HUES48 (cell line): ENCODE measurements around the gene EPHA4.

ENCODE experiments used
- H3K27ac ChIP-seq: one replicate; pipeline ENCODE4 v1.7.0; 2013; ENCODE audit warnings: low read depth, low read length, inconsistent platforms
- H3K27me3 ChIP-seq: 2 replicates; pipeline ENCODE4 v1.6.1; 2013; ENCODE audit warnings: mild to moderate bottlenecking, low read length; ENCODE audit not compliant: control insufficient read depth, insufficient read depth
- H3K36me3 ChIP-seq: 2 replicates; pipeline ENCODE4 v1.6.1; 2013; ENCODE audit warnings: low read length; ENCODE audit not compliant: control insufficient read depth, insufficient read depth
- H3K4me1 ChIP-seq: 2 replicates; pipeline ENCODE4 v1.6.1; 2013; ENCODE audit warnings: mild to moderate bottlenecking, low read length; ENCODE audit not compliant: control insufficient read depth, insufficient read depth
- H3K4me3 ChIP-seq: 2 replicates; pipeline ENCODE4 v1.5.1; 2013; ENCODE audit warnings: mild to moderate bottlenecking, low read depth, low read length
- H3K9ac ChIP-seq: 2 replicates; pipeline ENCODE4 v1.6.1; 2013; ENCODE audit warnings: mild to moderate bottlenecking, low read depth, low read length, moderate library complexity
- H3K9me3 ChIP-seq: 2 replicates; pipeline ENCODE4 v1.6.1; 2013; ENCODE audit warnings: low read length; ENCODE audit not compliant: control insufficient read depth, insufficient read depth

EPHA4 gene

DNA sequence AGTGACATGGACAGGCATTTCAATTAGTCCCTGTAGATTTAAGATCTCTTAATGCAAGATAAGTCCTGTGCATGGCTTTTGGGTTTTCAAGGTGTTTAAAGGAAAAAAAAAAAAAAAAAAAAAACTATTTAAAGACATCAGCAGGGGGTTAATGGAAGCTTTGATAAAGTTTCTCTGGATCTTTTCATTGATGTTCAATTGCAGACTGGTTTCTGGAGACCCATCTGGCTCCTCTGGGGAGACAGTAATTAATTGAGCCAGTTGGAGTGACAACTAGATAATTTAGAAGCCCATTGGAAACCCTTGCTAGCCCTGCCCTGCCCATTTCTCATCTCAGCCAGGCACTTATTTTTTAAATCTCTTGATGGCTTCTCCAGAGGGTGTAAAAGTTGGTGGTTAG, 98.7 kb downstream of the EPHA4 start:
- H3K36me3 ChIP-seq = no peaks in the 10 kb centered on the region

DNA sequence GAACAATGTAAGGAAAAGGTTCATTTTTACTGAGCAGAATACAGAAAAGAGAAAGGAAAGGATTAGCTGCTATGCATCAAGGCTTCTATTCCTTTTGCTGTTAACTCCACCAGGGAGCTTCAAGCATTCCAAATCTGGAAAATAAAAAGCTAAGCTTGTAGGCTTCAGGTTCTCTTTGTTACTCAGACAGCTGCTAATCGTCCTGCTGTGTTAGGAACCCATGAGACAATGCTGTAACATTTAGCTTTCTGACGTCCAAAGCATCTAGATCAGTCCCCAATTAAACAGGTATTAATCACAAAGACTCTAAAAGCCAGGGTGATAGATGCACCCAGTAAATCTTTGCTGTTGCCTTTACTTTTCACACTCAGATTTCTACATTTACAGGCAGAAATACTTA, 103.8 kb downstream of the EPHA4 start:
- peak overlapping the region; percentile 31 for H3K27ac ChIP-seq
- no peaks in the 10 kb centered on the region for H3K9me3 ChIP-seq
- peaks cover 54% of the 10 kb centered on the region for H3K27me3 ChIP-seq
- H3K4me3 ChIP-seq = no peak overlapping the region
- no peak overlapping the region for H3K9ac ChIP-seq
- H3K4me1 ChIP-seq = peaks cover 27% of the 10 kb centered on the region
- no peaks in the 10 kb centered on the region for H3K36me3 ChIP-seq

More for the DNA sequence above, 98.7 kb downstream of the EPHA4 start:
- Histone ChIP-seq H3K9ac (no peak overlapping the region), H3K9me3 (no peaks in the 10 kb centered on the region), H3K4me1 (peaks cover 7% of the 10 kb centered on the region), H3K27ac (no peak overlapping the region), H3K27me3 (peaks cover 22% of the 10 kb centered on the region), H3K4me3 (no peak overlapping the region)

DNA sequence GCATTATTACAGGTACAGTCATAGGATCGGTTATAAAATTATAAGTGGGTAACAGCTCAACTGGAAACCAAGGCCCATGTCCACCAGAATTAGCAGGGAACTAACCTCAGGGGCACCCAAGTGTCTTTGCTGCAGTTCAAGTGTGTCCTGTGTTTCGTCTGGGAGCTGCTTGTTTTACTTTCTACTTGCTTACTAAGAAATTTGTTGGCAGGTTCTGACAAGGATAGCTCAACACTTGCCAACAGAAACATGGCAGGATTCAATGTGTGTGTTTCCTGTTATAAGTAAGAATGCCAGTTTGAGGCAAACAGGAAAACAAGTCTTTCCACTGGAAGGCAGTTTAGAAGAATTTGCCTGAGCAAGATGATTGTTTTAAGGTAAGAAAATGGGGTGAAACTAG, 104.5 kb downstream of the EPHA4 start:
- no peaks in the 10 kb centered on the region for H3K36me3 ChIP-seq
- H3K27ac ChIP-seq = no peak overlapping the region
- H3K4me3 ChIP-seq = no peak overlapping the region
- H3K9ac ChIP-seq = no peak overlapping the region
- peaks cover 28% of the 10 kb centered on the region for H3K4me1 ChIP-seq
- H3K9me3 ChIP-seq = no peaks in the 10 kb centered on the region
- H3K27me3 ChIP-seq = peaks cover 54% of the 10 kb centered on the region

GRCh38 chr2:221466744-221467143, 105.4 kb downstream of the EPHA4 start:
- peaks cover 54% of the 10 kb centered on the region for H3K27me3 ChIP-seq
- no peaks in the 10 kb centered on the region for H3K36me3 ChIP-seq
- no peak overlapping the region for H3K4me3 ChIP-seq
- no peak overlapping the region for H3K9ac ChIP-seq
- H3K4me1 ChIP-seq = peaks cover 28% of the 10 kb centered on the region
- H3K9me3 ChIP-seq = no peaks in the 10 kb centered on the region
- H3K27ac ChIP-seq = no peak overlapping the region

DNA sequence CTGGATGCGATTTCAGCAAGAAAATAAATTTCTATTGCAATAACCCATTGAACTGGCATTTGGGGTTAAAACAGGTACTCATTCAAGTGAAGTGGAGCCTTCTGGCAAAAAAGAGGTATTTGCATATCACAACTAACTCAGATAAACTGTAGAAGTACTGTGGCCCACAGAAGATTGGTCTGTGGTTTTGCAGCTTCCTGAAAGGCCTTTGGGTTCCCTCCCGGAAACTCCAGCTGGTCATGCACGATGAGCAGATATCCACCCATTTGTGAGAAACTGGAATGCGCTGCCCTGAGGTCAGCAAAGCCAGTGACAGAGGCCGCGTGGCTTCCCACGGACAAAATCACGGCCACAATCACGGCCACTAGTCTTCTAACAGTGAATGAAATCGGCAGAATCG, 106.3 kb downstream of the EPHA4 start:
- H3K4me1 ChIP-seq = peaks cover 28% of the 10 kb centered on the region
- H3K27me3 ChIP-seq = peaks cover 54% of the 10 kb centered on the region
- no peak overlapping the region for H3K27ac ChIP-seq
- H3K9ac ChIP-seq = no peak overlapping the region
- H3K9me3 ChIP-seq = no peaks in the 10 kb centered on the region
- no peaks in the 10 kb centered on the region for H3K36me3 ChIP-seq
- H3K4me3 ChIP-seq = no peak overlapping the region

- Histone ChIP-seq H3K4me1 (peaks cover 28% of the 10 kb centered on the region), H3K9me3 (no peaks in the 10 kb centered on the region), H3K27me3 (peaks cover 46% of the 10 kb centered on the region), H3K4me3 (no peak overlapping the region), H3K36me3 (no peaks in the 10 kb centered on the region), H3K27ac (no peak overlapping the region), H3K9ac (no peak overlapping the region)
These were observed 107.1 kb downstream of the EPHA4 start for GRCh38 chr2:221464971-221465370.

DNA sequence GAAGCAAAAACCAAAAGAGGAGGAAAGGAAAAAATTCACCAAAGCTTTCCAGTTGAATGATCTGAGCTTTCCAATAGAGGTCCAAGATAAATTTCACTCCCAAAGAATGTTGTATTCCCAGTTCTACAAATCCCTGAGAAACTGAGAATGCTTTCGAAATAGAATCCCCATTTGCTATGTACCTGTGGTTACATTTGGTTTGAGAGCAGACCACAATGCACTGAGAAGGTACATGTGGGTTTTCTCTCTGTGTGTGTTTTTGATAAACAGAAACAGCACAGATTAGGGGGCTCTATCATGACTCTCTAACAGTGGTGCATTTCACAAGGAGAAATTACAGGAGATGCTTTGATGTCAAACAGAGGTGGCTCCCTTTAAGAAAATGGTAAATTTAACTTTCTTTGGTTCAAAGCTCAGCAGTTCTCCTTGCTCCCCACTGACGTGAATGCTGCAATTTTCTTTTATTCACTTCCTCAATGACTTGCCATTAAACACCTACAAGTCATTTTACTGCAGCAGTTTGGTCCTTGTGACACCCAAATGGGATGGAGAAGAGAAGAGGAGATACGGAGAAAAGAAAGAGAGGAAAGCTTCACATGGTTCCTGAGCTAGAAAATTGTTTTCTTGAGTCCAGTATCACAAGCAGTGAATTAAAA, 108.7 kb downstream of the EPHA4 start:
- peaks cover 21% of the 10 kb centered on the region for H3K4me1 ChIP-seq
- no peaks in the 10 kb centered on the region for H3K36me3 ChIP-seq
- H3K4me3 ChIP-seq = no peak overlapping the region
- H3K27me3 ChIP-seq = peaks cover 32% of the 10 kb centered on the region
- no peak overlapping the region for H3K9ac ChIP-seq
- no peaks in the 10 kb centered on the region for H3K9me3 ChIP-seq
- no peak overlapping the region for H3K27ac ChIP-seq

- H3K27me3 ChIP-seq = peaks cover 21% of the 10 kb centered on the region
- H3K9ac ChIP-seq = no peak overlapping the region
- H3K9me3 ChIP-seq = no peaks in the 10 kb centered on the region
- H3K4me1 ChIP-seq = peaks cover 8% of the 10 kb centered on the region; the same call in 1 of the 2 replicates
- no peak overlapping the region for H3K4me3 ChIP-seq
- no peaks in the 10 kb centered on the region for H3K36me3 ChIP-seq
- no peak overlapping the region for H3K27ac ChIP-seq
These were observed 110.2 kb downstream of the EPHA4 start for GRCh38 chr2:221461901-221462300.

- no peaks in the 10 kb centered on the region for H3K36me3 ChIP-seq
- peaks cover 23% of the 10 kb centered on the region for H3K4me1 ChIP-seq
- H3K4me3 ChIP-seq = no peak overlapping the region
- peaks cover 5% of the 10 kb centered on the region; the same call in 1 of the 2 replicates for H3K27me3 ChIP-seq
- no peak overlapping the region for H3K9ac ChIP-seq
- H3K27ac ChIP-seq = no peak overlapping the region
- no peaks in the 10 kb centered on the region for H3K9me3 ChIP-seq
These were observed 112.0 kb downstream of the EPHA4 start for GRCh38 chr2:221460136-221460535.

- no peaks in the 10 kb centered on the region for H3K27me3 ChIP-seq
- H3K9me3 ChIP-seq = no peaks in the 10 kb centered on the region
- no peak overlapping the region for H3K27ac ChIP-seq
- no peaks in the 10 kb centered on the region for H3K36me3 ChIP-seq
- peaks cover 29% of the 10 kb centered on the region for H3K4me1 ChIP-seq
- H3K4me3 ChIP-seq = no peak overlapping the region
- no peak overlapping the region for H3K9ac ChIP-seq
These were observed 113.5 kb downstream of the EPHA4 start for GRCh38 chr2:221458578-221458977.

- peak overlapping the region; percentile 11 for H3K27ac ChIP-seq
- H3K9me3 ChIP-seq = peaks cover 1% of the 10 kb centered on the region; the same call in 1 of the 2 replicates
- H3K9ac ChIP-seq = no peak overlapping the region
- no peaks in the 10 kb centered on the region for H3K36me3 ChIP-seq
- H3K4me3 ChIP-seq = no peak overlapping the region
- peaks cover 26% of the 10 kb centered on the region for H3K4me1 ChIP-seq
- H3K27me3 ChIP-seq = no peaks in the 10 kb centered on the region
These were observed 116.9 kb downstream of the EPHA4 start for GRCh38 chr2:221455214-221455613.
